NCI-H1092 treated with DMSO at 0.1 percent for 48 hours (cell line): ENCODE data around the gene ZNF830.
A peak's percentile ranks its signal among the peaks of the same experiment; 100 is the strongest.
"Not testable (repeated sequence)": the region's sequence is repeated elsewhere in the genome, so short reads cannot be mapped to it uniquely, and the experiment has no call there.

ENCODE experiments used
- DNase-seq: peaks from one replicate; lab custom pipeline; 2025; lab: John Stamatoyannopoulos, UW

The ZNF830 gene

GRCh38 chr17:34961093-34961911 is at the start of gene ZNF830, which contains the start of gene CCT6B:
TSS of gene ZNF830 (plus strand) at chr17:34961540. CDS start at chr17:34961567, 27 bp downstream.
TSS of gene CCT6B (minus strand) at chr17:34961460. CDS start at chr17:34961393, 67 bp downstream.
- peak; percentile 90 for DNase-seq

- DNase-seq = no peak
These were observed 48.3 kb upstream of the ZNF830 start for GRCh38 chr17:34913001-34913400.

GRCh38 chr17:34916120-34916519 is 45.2 kb upstream of the ZNF830 start:
- no peak for DNase-seq

- no peak for DNase-seq
These were observed 44.0 kb upstream of the ZNF830 start for GRCh38 chr17:34917381-34917780.

- no peak for DNase-seq
These were observed 40.7 kb upstream of the ZNF830 start for GRCh38 chr17:34920676-34921075.

- no peak for DNase-seq
These were observed 34.7 kb upstream of the ZNF830 start for GRCh38 chr17:34926661-34927060.

- no peak for DNase-seq
These were observed 31.1 kb upstream of the ZNF830 start for GRCh38 chr17:34930283-34930682.

- not testable (repeated sequence) for DNase-seq
These were observed 10.6 kb upstream of the ZNF830 start for GRCh38 chr17:34950780-34951179.

- no peak for DNase-seq
These were observed 2.9 kb upstream of the ZNF830 start for GRCh38 chr17:34958438-34958837.

GRCh38 chr17:34974179-34974578 is 12.8 kb downstream of the ZNF830 start:
- DNase-seq = no peak

- no peak for DNase-seq
These were observed 13.8 kb downstream of the ZNF830 start for GRCh38 chr17:34974794-34975785.

GRCh38 chr17:34979153-34979552 is 17.8 kb downstream of the ZNF830 start:
- DNase-seq = no peak

- peak; percentile 10 for DNase-seq
These were observed 18.5 kb downstream of the ZNF830 start for GRCh38 chr17:34979650-34980352.

- peak; percentile 89 for DNase-seq
These were observed 19.0 kb downstream of the ZNF830 start, which contains the start of gene LIG3 for GRCh38 chr17:34980353-34980680. TSS of gene LIG3 (plus strand) at chr17:34980512. CDS start at chr17:34983006, 2,494 bp downstream.

GRCh38 chr17:34980681-34981537 is 19.6 kb downstream of the ZNF830 start:
- peak; percentile 71 for DNase-seq

- peak; percentile 16 for DNase-seq
These were observed 20.4 kb downstream of the ZNF830 start for GRCh38 chr17:34981538-34982241.

GRCh38 chr17:34987232-34987631 is 25.9 kb downstream of the ZNF830 start:
- DNase-seq = no peak

- DNase-seq = no peak
These were observed 27.3 kb downstream of the ZNF830 start for GRCh38 chr17:34988644-34989043.

- DNase-seq = no peak
These were observed 28.1 kb downstream of the ZNF830 start for GRCh38 chr17:34989473-34989872.

- peak; percentile 4 for DNase-seq
These were observed 29.6 kb downstream of the ZNF830 start for GRCh38 chr17:34990921-34991365.
